ENCODE measurements around the gene APLF. TPM values are rescaled to one million over a fixed set of nuclear protein-coding genes. Genes with fewer than 3 reads are reported as not detected.
"Not testable (repeated sequence)": the region's sequence is repeated elsewhere in the genome, so short reads cannot be mapped to it uniquely, and the experiment has no call there.

Gene APLF
- total and polyA plus RNA-seq, 9 donors: 1.0 to 14.1 (median 9.3) TPM

- Histone ChIP-seq H3K4me3 (no peak overlapping the region), H3K27ac (no peak overlapping the region), H3K36me3 (no peaks in the 10 kb centered on the region), H3K9me3 (no peaks in the 10 kb centered on the region), H3K4me1 (ENCODE audit: insufficient read depth) (no peaks in the 10 kb centered on the region), H3K27me3 (no peaks in the 10 kb centered on the region)
- WGBS, 3 donors: 89 to 94% (median 92%) methylated on average over 3 of the region's 3 CpGs
- TF ChIP-seq CTCF (IDR thresholded peaks at IDR 0.05) (no peak), POLR2A (IDR thresholded peaks at IDR 0.05) (no peak), EP300 (IDR thresholded peaks at IDR 0.05) (no peak)
- no peak for DNase-seq
- intact Hi-C loops (cut with DNase I): loop anchor here in 1 of 4 donors (10.0 kb wide), 1 partner anchor 432 kb away; no protein-coding TSS in a partner anchor
Measured at GRCh38 chr2:68483011-68483410, 15.6 kb downstream of the APLF start.

DNA sequence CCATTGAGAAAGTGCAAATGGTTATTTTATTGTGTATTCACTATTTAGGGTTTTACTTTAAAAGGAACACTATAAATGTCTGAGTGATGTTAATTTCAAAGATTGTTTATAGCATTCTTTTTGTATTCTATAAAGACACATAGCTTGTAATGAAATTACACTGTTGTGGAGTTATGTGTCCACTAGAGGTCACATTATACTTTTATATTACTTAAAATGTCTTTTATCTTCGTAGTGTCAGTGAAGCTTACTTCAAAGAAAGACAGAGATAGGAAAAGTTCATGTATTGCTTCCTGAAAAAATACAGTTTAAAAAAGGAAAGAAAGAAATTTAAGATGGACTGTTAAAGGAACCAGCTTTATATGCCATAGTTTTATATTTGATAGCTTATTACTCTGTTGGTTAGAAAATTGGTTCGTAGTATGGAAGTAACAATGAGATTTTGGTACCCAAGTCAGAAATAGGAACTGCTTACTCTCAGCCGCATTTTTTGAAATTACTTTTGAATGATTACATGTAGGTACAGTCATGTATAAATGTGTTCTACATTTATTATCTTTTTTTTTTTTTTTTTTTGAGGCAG, 20.5 kb downstream of the APLF start:
- intact Hi-C loops (cut with DNase I): loop anchor here in 1 of 4 donors (10.0 kb wide), 1 partner anchor 427 kb away; no protein-coding TSS in a partner anchor
- Histone ChIP-seq H3K36me3 (no peaks in the 10 kb centered on the region), H3K4me1 (ENCODE audit: insufficient read depth) (no peaks in the 10 kb centered on the region), H3K4me3 (no peak overlapping the region), H3K27me3 (no peaks in the 10 kb centered on the region), H3K9me3 (no peaks in the 10 kb centered on the region), H3K27ac (no peak overlapping the region)
- DNase-seq: no peak
- TF ChIP-seq EP300 (IDR thresholded peaks at IDR 0.05) (no peak), POLR2A (IDR thresholded peaks at IDR 0.05) (no peak), CTCF (IDR thresholded peaks at IDR 0.05) (no peak)
- 30 to 42% (median 31%) methylated on average over 3 of the region's 3 CpGs for WGBS, 3 donors

- not testable (repeated sequence) for H3K27me3 ChIP-seq; H3K27ac ChIP-seq; H3K4me3 ChIP-seq; H3K9me3 ChIP-seq; DNase-seq; H3K36me3 ChIP-seq; H3K4me1 ChIP-seq (ENCODE audit: insufficient read depth)
- WGBS, 3 donors: 96% methylated on average over 1 of the region's 1 CpG
- intact Hi-C loops (cut with DNase I): loop anchor here in 1 of 4 donors (10.0 kb wide), 1 partner anchor 426 kb away; no protein-coding TSS in a partner anchor
Measured at GRCh38 chr2:68488605-68489004, 21.2 kb downstream of the APLF start.

DNA sequence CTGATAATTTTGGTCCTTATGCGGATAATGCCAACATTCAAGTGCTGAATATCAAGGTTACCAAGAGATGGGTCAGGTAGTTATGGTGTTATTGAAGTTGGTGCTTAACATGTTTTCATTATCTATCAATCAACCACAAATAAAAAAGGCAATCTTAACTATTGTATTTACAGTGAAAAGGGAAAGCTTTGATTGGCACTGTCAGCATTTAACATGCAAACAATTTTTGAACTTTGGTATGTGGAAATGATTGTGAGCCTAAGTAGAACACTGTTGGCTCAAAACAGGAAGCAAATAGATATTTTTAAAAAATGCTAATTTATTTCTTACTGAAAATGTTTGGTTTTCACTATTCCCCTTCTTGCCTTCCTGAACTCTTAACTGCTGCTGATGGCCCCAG, 21.9 kb downstream of the APLF start:
- no peaks in the 10 kb centered on the region for H3K27me3 ChIP-seq
- H3K9me3 ChIP-seq: no peaks in the 10 kb centered on the region
- H3K36me3 ChIP-seq: no peaks in the 10 kb centered on the region
- H3K27ac ChIP-seq: no peak overlapping the region
- no peaks in the 10 kb centered on the region for H3K4me1 ChIP-seq (ENCODE audit: insufficient read depth)
- no peak overlapping the region for H3K4me3 ChIP-seq
- intact Hi-C loops (cut with DNase I): loop anchor here in 1 of 4 donors (10.0 kb wide), 1 partner anchor 426 kb away; no protein-coding TSS in a partner anchor
- WGBS, 3 donors: 94 to 100% (median 98%) methylated on average over 1 of the region's 1 CpG
- TF ChIP-seq POLR2A (IDR thresholded peaks at IDR 0.05) (no peak), EP300 (IDR thresholded peaks at IDR 0.05) (no peak), CTCF (IDR thresholded peaks at IDR 0.05) (no peak)
- no peak for DNase-seq

DNA sequence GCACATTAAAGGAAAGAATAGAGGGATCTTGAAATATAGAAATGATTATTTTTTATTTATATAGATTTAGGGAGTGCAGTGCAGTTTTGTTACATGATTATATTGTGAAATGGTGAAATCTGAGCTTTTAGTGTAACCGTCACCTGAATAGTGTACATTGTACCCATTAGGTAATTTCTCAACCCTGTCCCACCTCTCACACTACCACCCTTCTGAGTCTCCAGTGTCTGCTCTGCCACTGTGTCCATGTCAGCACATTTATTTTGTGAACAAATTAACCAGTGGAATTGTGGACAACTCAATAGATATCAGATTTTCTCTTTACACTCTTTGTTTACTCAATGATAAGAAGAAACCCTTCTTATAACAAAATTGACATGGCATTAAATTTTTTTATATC, 24.2 kb downstream of the APLF start:
- WGBS, 3 donors: 95 to 100% (median 98%) methylated on average over 1 of the region's 1 CpG

More for the DNA sequence above, 24.2 kb downstream of the APLF start:
- no peak for TF ChIP-seq POLR2A (IDR thresholded peaks at IDR 0.05)
- TF ChIP-seq CTCF (IDR thresholded peaks at IDR 0.05): no peak
- TF ChIP-seq EP300 (IDR thresholded peaks at IDR 0.05): no peak
- Histone ChIP-seq H3K4me1 (ENCODE audit: insufficient read depth) (no peaks in the 10 kb centered on the region), H3K36me3 (no peaks in the 10 kb centered on the region), H3K9me3 (no peaks in the 10 kb centered on the region), H3K27me3 (no peaks in the 10 kb centered on the region), H3K4me3 (no peak overlapping the region), H3K27ac (no peak overlapping the region)
- no peak for DNase-seq
- intact Hi-C loops (cut with DNase I): no loop called here

All from ovary (tissue), 9 donors.